Left lung (tissue), 10 donors: Measurements from ENCODE around the gene HPN. TPM values are rescaled to one million over a fixed set of nuclear protein-coding genes. Genes with fewer than 3 reads are reported as not detected.

Experiments
- ATAC-seq: fragments of 200-7000 bp; cut with Tn5 transposase; one replicate; pipeline ENCODE4 v1.9.1; 2020; ENCODE audit warnings: moderate library complexity
- DNase-seq, 4 donors: peaks; one replicate each; pipeline ENCODE4 v3.0.0-alpha.2; 2013 to 2020
- H3K27ac ChIP-seq, 2 donors: fragments of 200-600 bp; sonication (generic) in 1 of 2; one replicate each; pipeline versions ENCODE4 v1.5.0 to v1.8.0; 2020 to 2021
- H3K27me3 ChIP-seq, 2 donors: fragments of 200-600 bp; sonication (generic) in 1 of 2; one replicate each; pipeline versions ENCODE4 v1.5.0 to v1.8.0; 2020 to 2021
- H3K36me3 ChIP-seq, 2 donors: fragments of 200-600 bp; sonication (generic) in 1 of 2; one replicate each; pipeline versions ENCODE4 v1.5.0 to v1.8.0; 2020 to 2021
- H3K4me1 ChIP-seq, 2 donors: fragments of 200-600 bp; one replicate each; pipeline ENCODE4 v1.8.0; 2021
- H3K4me3 ChIP-seq, 2 donors: fragments of 200-600 bp; sonication (generic) in 1 of 2; one replicate each; pipeline versions ENCODE4 v1.5.0 to v1.8.0; 2020 to 2021; ENCODE audit warnings: mild to moderate bottlenecking in 1 of 2
- H3K9me3 ChIP-seq, 2 donors: fragments of 200-600 bp; sonication (generic) in 1 of 2; one replicate each; pipeline versions ENCODE4 v1.5.0 to v1.8.0; 2020 to 2021
- intact Hi-C, 2 donors: fragments of 100-400 bp; cut with DNase I; formaldehyde crosslinking; loops; one replicate each; pipeline versions ENCODE4 v1.11.2 to v1.14.2; 2022
- polyA plus RNA-seq, 6 donors: library from polyadenylated mRNA; unstranded; fragments of 120-200 nt; gene quantifications; one replicate each; pipeline ENCODE4 v1.2.1, GENCODE V29; 2013; ENCODE audit not compliant: insufficient read length in 6 of 6
- total RNA-seq, 2 donors: library from RNA; stranded (reverse); fragmentation: NEBNext Ultra II Directional; extraction: Animal tissue kit (Norgen Biotek cat#: 25700); gene quantifications; one replicate each; pipeline ENCODE4 v1.2.1, GENCODE V29; 2021
- TF ChIP-seq, protein P1 (sequence below), 2 donors: fragments of 200-600 bp; sonication (generic) in 1 of 2; IDR thresholded peaks; one replicate each; pipeline versions ENCODE4 v1.5.0 to v1.8.0; 2021; ENCODE audit warnings: antibody characterized with exemption in 2 of 2
- donor health status: DM: no; HTN: yes; CAD: no.
- donor health status: DM: no; HTN: no; CAD: no.

Gene HPN
- total and polyA plus RNA-seq, 8 donors, result 16.8 to 44.7 (median 32.2) TPM

DNA sequence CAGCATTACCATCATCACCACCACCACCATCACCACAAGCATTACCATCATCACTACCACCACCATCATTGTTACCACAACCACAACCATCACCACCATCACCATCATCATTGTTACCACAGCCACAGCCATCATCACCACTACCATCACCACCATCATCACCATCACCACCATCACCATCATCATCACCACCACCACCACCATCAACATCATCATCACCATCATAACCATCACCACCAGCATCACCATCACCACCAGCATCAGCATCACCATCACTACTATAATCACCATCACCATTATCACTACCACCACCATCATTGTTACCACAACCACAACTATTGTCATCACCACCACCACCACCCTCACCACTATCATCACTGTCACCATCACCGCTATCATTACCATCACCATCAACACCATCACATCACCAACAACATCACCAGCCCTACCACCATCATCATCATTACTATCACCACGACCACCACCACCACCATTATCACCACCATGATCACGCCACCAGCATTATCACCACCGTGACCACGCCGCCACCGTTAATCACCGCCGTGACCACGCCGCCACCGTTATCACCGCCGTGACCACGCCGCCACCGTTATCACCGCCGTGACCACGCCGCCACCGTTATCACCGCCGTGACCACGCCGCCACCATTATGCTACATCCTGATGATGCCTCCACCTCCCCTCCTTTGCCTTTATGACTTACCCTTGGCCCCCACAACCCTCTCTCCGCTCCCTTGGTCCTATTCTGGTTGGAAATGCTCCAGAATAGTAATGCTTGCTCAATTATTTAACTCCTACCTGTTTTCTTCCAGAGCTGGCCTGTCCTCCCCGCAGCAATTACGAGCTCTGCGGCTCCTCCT lies 64.1 kb downstream of the HPN start:
- DNase-seq (no peak), ATAC-seq (no peak)
- H3K9me3 ChIP-seq, result no peaks in the 10 kb centered on the region
- H3K4me3 ChIP-seq, result no peak overlapping the region
- no peaks in the 10 kb centered on the region for H3K36me3 ChIP-seq
- H3K27me3 ChIP-seq, result peaks cover 0 to 10% of the 10 kb centered on the region in 2 donors
- TF ChIP-seq, protein P1, sequence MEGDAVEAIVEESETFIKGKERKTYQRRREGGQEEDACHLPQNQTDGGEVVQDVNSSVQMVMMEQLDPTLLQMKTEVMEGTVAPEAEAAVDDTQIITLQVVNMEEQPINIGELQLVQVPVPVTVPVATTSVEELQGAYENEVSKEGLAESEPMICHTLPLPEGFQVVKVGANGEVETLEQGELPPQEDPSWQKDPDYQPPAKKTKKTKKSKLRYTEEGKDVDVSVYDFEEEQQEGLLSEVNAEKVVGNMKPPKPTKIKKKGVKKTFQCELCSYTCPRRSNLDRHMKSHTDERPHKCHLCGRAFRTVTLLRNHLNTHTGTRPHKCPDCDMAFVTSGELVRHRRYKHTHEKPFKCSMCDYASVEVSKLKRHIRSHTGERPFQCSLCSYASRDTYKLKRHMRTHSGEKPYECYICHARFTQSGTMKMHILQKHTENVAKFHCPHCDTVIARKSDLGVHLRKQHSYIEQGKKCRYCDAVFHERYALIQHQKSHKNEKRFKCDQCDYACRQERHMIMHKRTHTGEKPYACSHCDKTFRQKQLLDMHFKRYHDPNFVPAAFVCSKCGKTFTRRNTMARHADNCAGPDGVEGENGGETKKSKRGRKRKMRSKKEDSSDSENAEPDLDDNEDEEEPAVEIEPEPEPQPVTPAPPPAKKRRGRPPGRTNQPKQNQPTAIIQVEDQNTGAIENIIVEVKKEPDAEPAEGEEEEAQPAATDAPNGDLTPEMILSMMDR (IDR thresholded peaks at IDR 0.05), result no peak
- no peaks in the 10 kb centered on the region for H3K4me1 ChIP-seq
- intact Hi-C loops, result no loop called here
- no peak overlapping the region for H3K27ac ChIP-seq

DNA sequence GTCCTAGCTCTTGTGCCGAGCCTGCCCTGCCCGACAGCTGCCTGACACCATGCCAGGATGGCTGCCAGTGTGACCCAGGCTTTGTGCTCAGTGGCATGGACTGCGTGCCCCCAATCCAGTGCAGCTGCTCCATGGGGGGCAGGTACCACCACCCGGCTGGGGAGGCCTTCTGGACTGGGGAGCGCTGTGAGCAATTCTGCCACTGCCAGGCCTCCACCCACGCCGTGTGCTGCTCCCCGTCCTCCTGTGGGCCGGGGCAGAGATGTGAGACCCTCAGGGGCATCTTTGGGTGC lies 64.7 kb downstream of the HPN start:
- Histone ChIP-seq H3K36me3 (no peaks in the 10 kb centered on the region), H3K27me3 (peaks cover 0 to 10% of the 10 kb centered on the region in 2 donors), H3K9me3 (no peaks in the 10 kb centered on the region), H3K27ac (no peak overlapping the region), H3K4me3 (no peak overlapping the region), H3K4me1 (no peaks in the 10 kb centered on the region)
- TF ChIP-seq, protein P1 (IDR thresholded peaks at IDR 0.05), result no peak
- no peak for DNase-seq
- ATAC-seq, result no peak
- intact Hi-C loops, result no loop called here

DNA sequence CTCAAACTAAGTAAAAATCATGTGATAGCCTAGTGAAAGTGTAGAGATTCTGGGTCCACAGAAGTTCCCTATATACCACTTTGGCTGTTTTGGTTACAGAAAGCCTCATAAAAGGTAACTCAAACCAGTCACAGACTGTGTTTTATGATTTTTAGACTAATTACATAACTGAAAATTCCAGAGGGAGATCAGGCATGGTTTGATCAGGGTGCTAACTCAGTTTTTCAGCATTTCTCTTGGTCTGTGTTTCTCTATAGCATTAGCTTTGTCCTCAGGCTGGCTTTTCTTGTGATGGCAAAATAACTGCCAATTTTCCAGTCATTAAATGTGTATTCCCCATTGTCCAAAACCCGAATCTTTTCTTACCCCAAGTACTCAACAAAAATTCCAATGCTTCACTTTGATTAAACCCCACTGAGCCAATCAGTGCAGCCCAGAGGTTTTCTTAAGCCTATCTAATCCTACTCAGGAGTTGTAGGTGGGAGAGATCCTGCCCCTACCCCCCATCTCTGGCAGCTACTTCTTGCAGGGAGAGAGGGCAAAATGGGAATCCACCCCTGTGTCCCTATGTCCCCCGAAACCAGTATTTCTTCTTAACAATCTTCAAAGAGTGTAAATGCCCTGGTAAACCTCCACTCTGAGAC lies 65.5 kb downstream of the HPN start:
- Histone ChIP-seq H3K9me3 (no peaks in the 10 kb centered on the region), H3K4me1 (no peaks in the 10 kb centered on the region), H3K27ac (no peak overlapping the region), H3K4me3 (no peak overlapping the region), H3K27me3 (peaks cover 0 to 10% of the 10 kb centered on the region in 2 donors), H3K36me3 (no peaks in the 10 kb centered on the region)
- intact Hi-C loops, result no loop called here
- TF ChIP-seq, protein P1 (IDR thresholded peaks at IDR 0.05), result no peak
- ATAC-seq (no peak), DNase-seq (no peak)

DNA sequence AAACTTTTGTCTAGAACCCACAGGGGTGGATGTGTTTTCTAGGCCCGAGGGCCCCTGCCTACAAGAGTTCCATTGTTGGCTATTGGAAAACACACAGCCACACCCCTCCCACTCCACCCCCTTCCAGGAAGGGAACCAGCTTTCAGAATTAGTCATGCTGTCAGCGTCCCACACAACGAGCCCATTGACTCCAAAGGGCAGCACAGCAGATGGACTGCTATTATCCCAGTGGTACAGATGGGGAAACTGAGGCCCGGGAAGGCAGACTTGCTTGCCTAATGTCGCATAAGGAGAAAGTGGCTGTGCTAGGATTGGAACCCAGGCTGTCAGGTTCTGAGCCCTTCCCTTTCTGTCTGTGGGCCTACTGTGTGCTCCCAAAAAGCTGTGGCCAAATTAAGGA lies 66.0 kb downstream of the HPN start:
- Histone ChIP-seq H3K27me3 (peaks cover 0 to 10% of the 10 kb centered on the region in 2 donors), H3K9me3 (no peaks in the 10 kb centered on the region), H3K4me3 (no peak overlapping the region), H3K4me1 (no peaks in the 10 kb centered on the region), H3K27ac (no peak overlapping the region), H3K36me3 (no peaks in the 10 kb centered on the region)
- ATAC-seq (peak; percentile 86), DNase-seq (no peak)
- intact Hi-C loops, result no loop called here
- TF ChIP-seq, protein P1 (IDR thresholded peaks at IDR 0.05), result no peak

DNA sequence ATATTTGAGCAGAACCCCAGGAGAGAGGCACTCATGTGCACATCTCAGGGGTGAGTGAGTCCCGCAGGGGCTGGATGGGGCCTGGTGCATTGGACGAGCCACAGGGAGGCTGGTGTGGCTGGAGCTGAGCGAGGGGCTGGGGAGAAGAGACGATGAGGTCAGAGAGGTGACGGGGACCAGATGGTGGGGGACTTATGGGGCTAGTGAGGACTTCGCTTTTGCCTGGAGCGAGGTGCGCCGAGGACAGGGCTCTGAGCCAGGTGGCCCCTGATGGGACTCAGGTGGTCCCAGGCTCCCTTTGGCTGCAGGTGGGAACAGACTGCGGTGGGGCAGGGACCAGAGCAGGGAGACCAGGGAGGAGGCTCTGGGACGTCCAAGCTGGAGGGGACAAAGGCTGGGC lies 67.2 kb downstream of the HPN start:
- TF ChIP-seq, protein P1 (IDR thresholded peaks at IDR 0.05), result no peak
- no peak overlapping the region for H3K4me3 ChIP-seq
- no peak overlapping the region for H3K27ac ChIP-seq
- H3K9me3 ChIP-seq, result no peaks in the 10 kb centered on the region
- intact Hi-C loops, result no loop called here
- DNase-seq (no peak), ATAC-seq (no peak)
- H3K4me1 ChIP-seq, result no peaks in the 10 kb centered on the region
- no peaks in the 10 kb centered on the region for H3K36me3 ChIP-seq
- peaks cover 0 to 10% of the 10 kb centered on the region in 2 donors for H3K27me3 ChIP-seq
